Dermis blood vessel endothelial cell (primary cell): Measurements from ENCODE around the gene NRG2. TPM values are rescaled to one million over a fixed set of nuclear protein-coding genes. Genes with fewer than 3 reads are reported as not detected.

Experiments
- DNase-seq: peaks from one replicate; pipeline ENCODE4 v3.0.0; 2010
- total RNA-seq: library from RNA; depleted of rRNA; stranded (reverse); fragments of >200 nt; gene quantifications from 2 replicates; pipeline ENCODE4 v1.2.3, GENCODE V29; 2014

Gene NRG2
- 0.51 TPM in 2 replicates for total RNA-seq

DNA sequence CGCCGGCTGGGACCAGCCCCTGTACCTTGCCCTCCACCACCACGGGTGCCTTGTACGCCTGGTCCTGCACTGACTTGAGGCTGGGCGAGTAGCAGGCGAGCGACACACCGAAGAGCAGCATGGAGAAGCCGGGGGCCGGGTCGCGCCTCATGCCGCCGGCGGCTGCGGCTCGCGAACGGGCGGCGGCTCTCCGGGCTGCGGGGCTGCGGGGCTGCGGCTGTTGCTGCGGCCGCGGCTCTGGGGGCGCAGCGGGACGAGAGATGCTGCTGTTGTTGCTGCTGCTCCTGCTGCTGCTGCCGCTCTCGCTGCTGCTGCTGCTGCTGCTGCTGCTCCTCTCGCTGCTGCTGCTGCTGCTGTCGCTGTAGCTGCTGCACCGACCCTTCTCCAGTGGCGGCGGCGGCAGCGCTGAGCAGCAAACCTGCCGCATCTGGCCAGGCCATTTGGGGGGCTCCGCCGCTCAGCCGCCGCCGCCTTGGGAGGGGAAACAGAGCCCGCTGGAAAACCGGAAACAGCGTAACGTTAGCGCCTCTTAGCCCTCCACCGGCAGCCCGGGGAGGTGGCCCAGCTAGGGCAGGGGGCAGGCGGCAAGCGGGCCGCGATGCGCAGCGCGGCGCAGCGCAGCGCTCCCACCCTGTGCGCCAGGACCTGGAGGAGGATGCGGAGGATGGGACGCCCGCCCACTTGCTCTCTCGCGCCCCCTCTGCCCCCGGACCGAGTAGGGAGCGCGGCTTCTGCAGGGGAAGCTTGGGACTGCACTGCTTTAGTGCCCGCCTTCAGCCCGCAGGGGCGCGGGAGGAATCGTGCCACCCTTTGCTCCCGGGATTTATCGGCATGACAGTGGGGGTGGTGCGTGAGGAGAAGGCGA is at the start of gene NRG2:
Gene NRG2, minus strand, starts transcription at position 657 of the 865 bp plus-strand sequence.
- DNase-seq = peak; percentile 74

DNA sequence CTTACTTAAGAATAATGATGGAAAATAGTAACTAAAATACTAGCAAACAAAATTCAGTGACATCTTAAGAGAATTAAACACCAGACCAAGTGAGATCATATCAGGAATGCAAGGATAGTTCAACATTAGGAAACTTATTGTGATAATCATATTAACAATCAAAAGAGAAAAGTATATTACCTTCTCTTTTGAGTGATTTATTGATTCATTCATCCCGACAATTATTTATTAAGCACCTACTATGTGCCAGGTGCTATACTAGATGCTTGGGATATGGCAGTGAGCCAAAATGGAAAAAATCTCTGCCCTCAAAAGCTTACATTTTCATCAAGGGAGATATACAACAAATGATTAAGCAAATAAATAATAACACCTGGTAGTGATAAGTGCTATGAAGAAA is 47.2 kb upstream of the NRG2 start:
- DNase-seq = no peak

DNA sequence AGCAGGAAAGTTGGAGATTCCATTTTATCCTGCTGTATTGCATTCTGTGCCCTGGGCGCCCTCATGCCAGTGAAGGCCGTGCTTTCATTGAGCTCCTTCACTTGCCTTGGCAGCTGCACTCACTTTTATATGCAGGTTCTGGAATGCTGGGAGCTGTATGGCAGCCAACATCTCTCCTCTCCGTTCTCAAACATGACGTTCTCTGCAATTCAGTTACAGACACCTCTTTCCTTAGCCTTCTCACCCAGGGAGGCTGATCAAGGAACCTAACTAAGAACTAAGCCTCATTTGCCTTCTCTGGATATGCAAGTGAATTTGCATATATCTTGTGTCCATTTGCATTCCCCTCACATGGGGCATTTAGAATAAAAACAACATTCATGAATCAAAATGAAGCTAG is 41.4 kb upstream of the NRG2 start:
- DNase-seq = no peak

- DNase-seq = no peak
Observed at GRCh38 chr5:140083650-140084049, 40.6 kb upstream of the NRG2 start.

- DNase-seq = no peak
Observed at GRCh38 chr5:140083120-140083519, 40.0 kb upstream of the NRG2 start.

DNA sequence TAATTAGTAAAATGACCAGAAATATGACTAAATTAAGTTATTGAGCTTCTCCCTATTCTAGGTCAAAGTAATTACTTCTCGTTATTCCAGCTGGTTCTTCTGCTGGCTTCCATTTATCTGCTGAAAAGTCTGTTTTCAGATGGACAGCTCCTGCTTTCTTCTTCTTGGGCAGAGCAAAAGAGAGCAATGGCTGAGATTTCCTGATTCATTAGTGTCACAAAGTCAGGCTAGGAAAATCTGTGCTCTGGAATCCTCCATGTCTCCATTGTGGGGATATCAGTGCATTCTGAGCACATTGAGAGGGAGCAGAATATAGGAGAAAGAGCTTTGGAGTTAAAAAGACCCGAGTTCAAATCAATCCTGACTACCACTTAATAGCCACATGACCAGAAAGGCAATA is 33.7 kb upstream of the NRG2 start:
- no peak for DNase-seq

- DNase-seq = no peak
Observed at GRCh38 chr5:140076142-140076541, 33.0 kb upstream of the NRG2 start.

- peak; percentile 16 for DNase-seq
Observed at GRCh38 chr5:140075371-140075770, 32.3 kb upstream of the NRG2 start.

DNA sequence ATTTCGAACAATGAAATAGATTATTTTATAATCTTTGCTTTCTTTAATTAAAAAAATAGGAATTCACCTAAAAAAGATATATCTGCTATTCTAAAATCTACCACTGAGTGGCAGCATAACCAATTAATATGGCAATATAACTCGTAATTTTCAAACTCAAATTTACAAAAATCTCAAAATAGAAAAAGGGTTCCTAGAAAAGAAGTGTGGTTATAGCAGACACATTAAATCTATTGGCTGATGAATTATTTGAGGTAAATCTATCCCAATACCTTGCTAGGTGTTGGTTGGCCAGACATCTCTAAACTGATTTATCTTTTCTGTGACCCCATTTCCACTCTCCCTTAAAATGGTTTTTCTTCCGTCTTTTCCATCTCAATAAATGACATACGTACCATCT is 30.2 kb upstream of the NRG2 start:
- DNase-seq = peak; percentile 49

DNA sequence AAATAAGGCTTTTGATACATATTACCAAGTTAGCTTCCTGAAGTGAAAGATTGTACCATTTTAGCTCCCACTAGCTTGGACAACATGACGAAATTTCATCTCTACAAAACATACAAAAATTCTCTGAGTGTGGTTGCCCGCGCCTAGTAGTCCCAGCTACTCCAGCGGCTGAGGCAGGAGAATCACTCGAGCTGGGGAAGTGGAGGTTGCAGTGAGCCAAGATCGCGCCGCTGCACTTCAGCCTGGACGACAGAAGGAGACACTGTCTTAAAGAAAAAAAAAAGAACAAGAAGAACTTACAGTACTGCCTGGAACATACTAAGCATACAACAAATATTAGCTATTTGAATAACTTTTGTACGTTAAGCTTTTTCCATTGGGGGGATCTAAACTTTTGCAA is 29.7 kb upstream of the NRG2 start:
- no peak for DNase-seq

GRCh38 chr5:140060816-140061215 is 17.7 kb upstream of the NRG2 start:
- no peak for DNase-seq

GRCh38 chr5:140058212-140058932 is 15.3 kb upstream of the NRG2 start:
- no peak for DNase-seq

DNA sequence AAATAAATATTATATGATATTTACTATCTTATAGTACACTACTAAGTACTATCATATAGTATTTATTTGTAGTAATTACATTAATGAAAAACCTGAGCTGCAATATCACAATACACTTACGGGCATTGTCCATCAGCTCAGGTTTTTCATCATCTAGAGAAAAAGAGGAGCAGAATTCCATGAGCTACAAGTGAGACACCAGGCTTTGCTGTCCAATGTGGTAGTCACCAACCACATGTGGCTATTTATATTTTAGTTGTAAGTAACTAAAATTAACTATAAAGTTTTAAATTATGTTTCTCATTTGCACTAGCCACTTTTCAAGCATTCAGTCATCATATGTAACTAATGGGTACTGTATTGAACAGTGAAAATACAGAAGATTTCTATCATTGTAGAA is 13.8 kb upstream of the NRG2 start:
- DNase-seq = no peak

- DNase-seq = no peak
Observed at GRCh38 chr5:140055152-140055551, 12.1 kb upstream of the NRG2 start.

- peak; percentile 81 for DNase-seq
Observed at GRCh38 chr5:140054086-140054689, 11.1 kb upstream of the NRG2 start.

DNA sequence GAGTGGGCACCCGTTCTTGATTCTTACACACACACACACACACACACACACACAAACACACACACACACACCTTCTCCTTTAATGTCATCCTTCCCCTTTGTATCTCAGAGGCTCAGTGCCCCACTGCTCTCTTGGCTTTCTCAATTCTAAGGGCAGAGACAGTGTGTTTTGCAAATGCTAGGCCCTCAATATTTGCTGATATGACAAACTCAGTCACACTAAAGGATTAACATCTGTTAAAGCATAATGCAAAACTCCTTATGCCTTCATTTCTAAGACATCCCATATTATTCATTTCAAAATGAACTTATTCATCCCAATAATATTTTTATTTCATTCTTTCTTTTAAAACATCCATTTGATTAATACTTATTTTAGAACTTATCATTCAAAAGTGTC is 8.9 kb upstream of the NRG2 start:
- DNase-seq = no peak

DNA sequence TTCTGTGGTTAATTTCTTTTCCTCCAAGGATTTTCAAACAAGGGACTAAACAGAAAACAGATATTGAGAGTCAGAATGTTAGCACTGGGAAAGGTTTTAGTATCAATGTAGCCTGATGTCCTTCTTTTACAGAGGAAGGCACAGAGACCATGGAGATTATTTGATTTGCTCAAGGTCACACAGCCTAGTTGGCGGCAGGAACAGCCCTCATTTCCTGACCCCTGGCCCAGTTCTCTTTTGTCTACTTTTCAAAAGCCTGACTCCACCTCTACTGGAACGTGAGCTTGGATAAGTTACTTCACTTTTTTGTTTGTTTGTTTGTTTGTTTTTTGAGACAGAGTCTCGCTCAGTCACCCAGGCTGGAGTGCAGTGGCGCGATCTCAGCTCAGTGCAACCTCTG is 6.6 kb upstream of the NRG2 start:
- DNase-seq = no peak

GRCh38 chr5:140049205-140049604 is 6.1 kb upstream of the NRG2 start:
- no peak for DNase-seq

DNA sequence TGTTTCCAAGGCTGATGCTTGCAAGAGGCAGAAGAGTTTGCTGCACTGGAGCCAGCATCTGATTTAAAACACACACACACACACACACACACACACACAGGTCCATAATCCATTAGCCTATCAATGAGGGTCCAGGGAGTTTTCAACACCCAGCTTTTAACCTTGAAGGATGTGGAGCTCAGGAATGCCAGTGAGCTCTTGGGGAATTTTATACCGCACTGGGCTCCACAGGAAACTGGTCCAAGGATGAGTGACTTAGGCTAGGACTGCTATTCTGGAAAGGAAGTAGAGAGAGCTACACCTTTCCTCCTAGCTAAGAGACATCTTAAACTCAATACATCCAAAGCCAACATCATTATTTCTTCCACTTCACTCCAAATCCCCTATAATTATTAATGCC is 942 bp upstream of the NRG2 start:
- no peak for DNase-seq

- DNase-seq = peak; percentile 21
Observed at GRCh38 chr5:140043508-140043872, 391 bp upstream of the NRG2 start.

GRCh38 chr5:140042393-140042642 is 781 bp downstream of the NRG2 start:
- DNase-seq = peak; percentile 18

- DNase-seq = peak; percentile 81
Observed at GRCh38 chr5:140041492-140042392, 1.4 kb downstream of the NRG2 start.

DNA sequence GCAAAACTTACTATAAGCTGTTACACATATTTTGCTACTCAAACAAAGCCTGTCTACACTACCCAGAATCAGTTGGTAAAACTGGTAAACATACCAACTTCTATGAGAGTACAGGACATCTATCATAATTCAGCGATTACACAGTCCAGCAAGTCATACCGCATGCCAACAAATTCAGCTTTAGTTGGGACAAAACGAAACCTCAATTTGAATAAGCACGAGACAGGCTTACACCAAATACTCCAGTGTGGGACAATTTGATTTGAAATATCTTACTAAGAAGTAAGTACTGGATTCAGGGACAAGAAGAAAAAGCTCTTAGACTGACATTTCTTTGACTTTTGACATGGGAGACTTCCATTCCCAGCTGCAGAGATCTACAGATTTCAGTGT is 2.0 kb downstream of the NRG2 start:
- DNase-seq = no peak
